ENCODE measurements around the gene MZB1.
A peak's percentile ranks its signal among the peaks of the same experiment; 100 is the strongest.

- peak in 1 of 6 experiments; percentile 25 for TF ChIP-seq CTCF (IDR thresholded peaks at IDR 0.05)
- no peak for TF ChIP-seq POLR2A (IDR thresholded peaks at IDR 0.05)
These were observed 12.9 kb upstream of the MZB1 start for GRCh38 chr5:139402561-139403158.

Data from thyroid gland (tissue), 4 donors.